Spleen (tissue), 11 donors: ENCODE measurements around the gene CALCOCO1. TPM values are rescaled to one million over a fixed set of nuclear protein-coding genes. Genes with fewer than 3 reads are reported as not detected.
A peak's percentile ranks its signal among the peaks of the same experiment; 100 is the strongest.

ENCODE experiments used
- DNase-seq: peaks from one replicate; pipeline ENCODE4 v3.0.0-alpha.2; 2020
- H3K27ac ChIP-seq, 8 donors: fragments of 200-600 bp; sonication (generic) in 7 of 8; 1 replicate in 4 of 8; 2 replicates in 4 of 8; pipeline versions ENCODE4 v1.5.0 to v1.8.0; 2016 to 2021; ENCODE audit warnings: inconsistent platforms in 4 of 8, mild to moderate bottlenecking in 4 of 8, moderate library complexity in 1 of 8
- H3K27me3 ChIP-seq, 7 donors: fragments of 200-600 bp; sonication (generic) in 6 of 7; replicated peaks in 1 of 7; 1 replicate in 4 of 7; 2 replicates in 3 of 7; pipeline versions ENCODE4 v1.5.0 to v1.8.0; 2016 to 2021; ENCODE audit warnings: inconsistent platforms in 3 of 7, mild to moderate bottlenecking in 1 of 7
- H3K36me3 ChIP-seq, 6 donors: fragments of 200-600 bp; sonication (generic) in 5 of 6; 1 replicate in 4 of 6; 2 replicates in 2 of 6; pipeline versions ENCODE4 v1.5.0 to v1.8.0; 2016 to 2021; ENCODE audit warnings: inconsistent platforms in 2 of 6
- H3K4me1 ChIP-seq, 6 donors: fragments of 200-600 bp; sonication (generic) in 5 of 6; 1 replicate in 3 of 6; 2 replicates in 3 of 6; pipeline versions ENCODE4 v1.5.0 to v1.8.0; 2016 to 2021; ENCODE audit warnings: inconsistent platforms in 3 of 6
- H3K4me3 ChIP-seq, 8 donors: fragments of 200-600 bp; sonication (generic) in 7 of 8; 1 replicate in 4 of 8; 2 replicates in 4 of 8; pipeline versions ENCODE4 v1.5.0 to v1.8.0; 2016 to 2021; ENCODE audit warnings: inconsistent platforms in 4 of 8, mild to moderate bottlenecking in 4 of 8, moderate library complexity in 2 of 8
- H3K9me3 ChIP-seq, 8 donors: fragments of 200-600 bp; sonication (generic) in 7 of 8; 1 replicate in 4 of 8; 2 replicates in 4 of 8; pipeline versions ENCODE4 v1.5.0 to v1.8.0; 2016 to 2021; ENCODE audit warnings: inconsistent platforms in 4 of 8
- POLR2A ChIP-seq, 3 donors: fragments of 450-650 bp; IDR thresholded peaks; one replicate each; pipeline ENCODE4 v1.5.1; 2017; ENCODE audit warnings: antibody characterized with exemption in 3 of 3, mild to moderate bottlenecking in 1 of 3
- POLR2AphosphoS5 ChIP-seq, 3 donors: sonication (generic); formaldehyde crosslinking; IDR thresholded peaks; one replicate each; pipeline ENCODE4 v1.5.1; 2017; ENCODE audit warnings: antibody characterized with exemption in 3 of 3
- WGBS, 5 donors: extraction: QIAGEN DNeasy Blood & Tissue Kit in 3 of 5; methylation state at CpG; one replicate each; pipeline versions ENCODE4 v1.1.5 to v1.1.7; 2013 to 2018; 5-methylcytosine and 5-hydroxymethylcytosine counted together
- intact Hi-C: fragments of 100-400 bp; cut with DNase I; formaldehyde crosslinking; loops from one replicate; pipeline ENCODE4 v1.15.0; 2023; ENCODE audit warnings: low total_unique reads
- polyA plus RNA-seq, 3 donors: library from polyadenylated mRNA; stranded (reverse); fragments of 200-250 nt; gene quantifications; one replicate each; pipeline ENCODE4 v1.2.1, GENCODE V29; 2013
- total RNA-seq, 7 donors: library from RNA; depleted of rRNA in 3 of 7; stranded (reverse); fragments of >200 nt in 3 of 7; fragmentation: NEBNext Ultra II Directional in 4 of 7; extraction: Animal tissue kit (Norgen Biotek cat#: 25700) in 4 of 7; gene quantifications; one replicate each; pipeline versions ENCODE4 v1.1.0 to v1.2.1, GENCODE V29; 2016 to 2021
- TF ChIP-seq, protein P1 (sequence below), 11 experiments: fragments of 200-600 bp in 7 of 11; fragments of 450-650 bp in 4 of 11; sonication (generic) in 4 of 11; IDR thresholded peaks in 8 of 11; conservative IDR thresholded peaks in 3 of 11; 1 replicate in 7 of 11; 2 replicates in 4 of 11; pipeline versions ENCODE4 v1.4.0 to v1.8.0; 2016 to 2021; ENCODE audit warnings: antibody characterized with exemption in 11 of 11, inconsistent platforms in 4 of 11, mild to moderate bottlenecking in 1 of 11
- donor health status: healthy with polysubstance abuse.
- donor health status: DM: no; HTN: no; CAD: no; lungs with moderate emphysema.
- donor health status: DM: no; HTN: no; CAD: no.
- donor health status: Bipolar disorder and iron deficiency.
- donor health status: healthy.
- donor health status: DM: no; HTN: no; CAD: no.
- donor health status: DM: yes; HTN: yes; CAD: no.

Gene CALCOCO1
- total and polyA plus RNA-seq, 10 donors = 31.0 to 186 (median 120) TPM

DNA sequence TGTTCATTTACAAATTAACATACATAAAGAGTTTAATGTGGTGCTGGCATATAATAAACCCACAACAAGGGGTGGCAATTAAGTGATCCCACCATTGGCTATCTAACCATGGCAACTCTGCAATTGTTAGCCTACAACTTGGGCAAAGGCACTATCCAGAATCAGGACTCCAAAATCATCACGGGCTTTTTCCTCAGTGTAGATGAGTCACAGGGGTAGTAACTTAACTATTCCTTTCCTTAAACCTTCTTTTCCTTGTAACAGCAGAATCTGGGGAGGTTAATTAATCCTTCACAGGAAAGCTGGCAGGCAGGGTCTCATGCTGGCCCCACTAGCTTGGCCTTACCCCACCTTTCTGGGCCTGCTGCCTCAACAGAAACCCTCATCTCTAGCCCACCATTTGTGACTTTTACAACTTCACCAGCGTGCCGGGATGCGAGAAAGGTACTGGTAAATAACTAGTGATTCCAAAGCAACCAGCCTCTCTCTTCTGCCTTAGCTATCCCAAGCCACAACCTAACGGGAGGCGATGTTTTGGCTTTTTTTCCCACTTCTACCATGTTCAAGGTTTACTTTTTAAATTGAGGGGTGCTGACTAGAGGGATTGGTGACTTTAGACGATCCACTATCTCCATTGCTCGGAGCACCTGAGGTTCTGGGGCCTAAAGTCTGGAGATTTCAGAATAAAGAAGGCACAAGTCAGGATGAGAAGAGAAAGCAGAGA, 52.1 kb downstream of the CALCOCO1 start:
- Histone ChIP-seq H3K27me3 (peaks cover 0 to 19% (median 0%) of the 10 kb centered on the region in 7 donors), H3K4me1 (peaks cover 14 to 71% (median 47%) of the 10 kb centered on the region in 6 donors), H3K9me3 (no peaks in the 10 kb centered on the region), H3K36me3 (peaks cover 0 to 42% (median 36%) of the 10 kb centered on the region in 6 donors), H3K4me3 (peak overlapping the region; percentile 90 to 96 (median 94)), H3K27ac (peak overlapping the region; percentile 78 to 94 (median 90))
- TF ChIP-seq, protein P1, sequence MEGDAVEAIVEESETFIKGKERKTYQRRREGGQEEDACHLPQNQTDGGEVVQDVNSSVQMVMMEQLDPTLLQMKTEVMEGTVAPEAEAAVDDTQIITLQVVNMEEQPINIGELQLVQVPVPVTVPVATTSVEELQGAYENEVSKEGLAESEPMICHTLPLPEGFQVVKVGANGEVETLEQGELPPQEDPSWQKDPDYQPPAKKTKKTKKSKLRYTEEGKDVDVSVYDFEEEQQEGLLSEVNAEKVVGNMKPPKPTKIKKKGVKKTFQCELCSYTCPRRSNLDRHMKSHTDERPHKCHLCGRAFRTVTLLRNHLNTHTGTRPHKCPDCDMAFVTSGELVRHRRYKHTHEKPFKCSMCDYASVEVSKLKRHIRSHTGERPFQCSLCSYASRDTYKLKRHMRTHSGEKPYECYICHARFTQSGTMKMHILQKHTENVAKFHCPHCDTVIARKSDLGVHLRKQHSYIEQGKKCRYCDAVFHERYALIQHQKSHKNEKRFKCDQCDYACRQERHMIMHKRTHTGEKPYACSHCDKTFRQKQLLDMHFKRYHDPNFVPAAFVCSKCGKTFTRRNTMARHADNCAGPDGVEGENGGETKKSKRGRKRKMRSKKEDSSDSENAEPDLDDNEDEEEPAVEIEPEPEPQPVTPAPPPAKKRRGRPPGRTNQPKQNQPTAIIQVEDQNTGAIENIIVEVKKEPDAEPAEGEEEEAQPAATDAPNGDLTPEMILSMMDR (IDR thresholded peaks at IDR 0.05 in 8 of 11, conservative IDR thresholded peaks at IDR 0.05 in 3 of 11) = no peak
- no peak for TF ChIP-seq POLR2A (IDR thresholded peaks at IDR 0.05)
- TF ChIP-seq POLR2AphosphoS5 (IDR thresholded peaks at IDR 0.05) = no peak
- WGBS, 5 donors = 31 to 51% (median 38%) methylated on average over 8 of the region's 8 CpGs
- DNase-seq = no peak
- intact Hi-C loops = no loop called here

DNA sequence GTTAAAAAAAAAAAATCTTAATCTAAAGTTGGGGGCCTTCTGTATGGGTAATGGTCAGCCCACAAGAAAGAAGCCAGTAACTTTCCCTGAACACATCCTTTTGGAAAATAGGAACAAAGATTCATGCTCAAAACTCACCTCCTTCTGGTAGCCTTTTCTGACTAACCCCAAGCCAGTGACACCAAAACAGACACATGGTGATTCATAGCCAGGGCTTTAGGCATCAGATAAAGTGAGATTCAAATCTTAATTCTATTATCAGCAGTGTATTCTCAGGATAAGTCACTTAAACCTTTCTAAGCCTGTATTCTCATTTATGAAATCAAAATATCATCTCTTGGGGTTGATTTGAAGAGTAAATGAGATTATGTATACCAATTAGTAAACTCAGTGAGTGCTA, 56.3 kb downstream of the CALCOCO1 start:
- no peak for DNase-seq
- no peaks in the 10 kb centered on the region for H3K27me3 ChIP-seq
- intact Hi-C loops = no loop called here
- H3K27ac ChIP-seq = no peak overlapping the region
- H3K4me3 ChIP-seq = no peak overlapping the region
- TF ChIP-seq POLR2A (IDR thresholded peaks at IDR 0.05) (no peak), POLR2AphosphoS5 (IDR thresholded peaks at IDR 0.05) (no peak)
- TF ChIP-seq, protein P1 (IDR thresholded peaks at IDR 0.05 in 8 of 11, conservative IDR thresholded peaks at IDR 0.05 in 3 of 11) = no peak
- peaks cover 0 to 84% (median 77%) of the 10 kb centered on the region in 6 donors for H3K36me3 ChIP-seq
- H3K9me3 ChIP-seq = no peaks in the 10 kb centered on the region
- H3K4me1 ChIP-seq = peaks cover 4 to 57% (median 28%) of the 10 kb centered on the region in 6 donors

DNA sequence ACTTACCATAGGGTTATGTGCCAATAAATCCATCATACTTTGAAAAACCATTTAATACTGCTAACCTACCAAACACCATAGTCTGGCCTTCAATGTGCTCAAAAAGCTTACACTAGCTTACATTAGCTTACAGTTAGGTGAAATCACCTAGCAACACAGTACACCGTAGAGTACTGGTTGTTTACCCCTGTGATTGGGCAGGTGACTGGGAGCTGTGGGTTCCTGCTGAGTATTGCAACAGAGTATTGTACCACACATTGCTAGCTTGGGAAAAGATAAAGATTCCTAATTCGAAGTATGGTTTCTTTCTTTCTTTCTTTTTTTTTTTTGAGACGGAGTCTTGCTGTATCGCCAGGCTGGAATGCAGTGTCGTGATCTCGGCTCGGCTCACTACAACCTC, 56.9 kb downstream of the CALCOCO1 start:
- TF ChIP-seq POLR2A (IDR thresholded peaks at IDR 0.05) (no peak), POLR2AphosphoS5 (IDR thresholded peaks at IDR 0.05) (no peak)
- TF ChIP-seq, protein P1 (IDR thresholded peaks at IDR 0.05 in 8 of 11, conservative IDR thresholded peaks at IDR 0.05 in 3 of 11) = no peak
- Histone ChIP-seq H3K27me3 (no peaks in the 10 kb centered on the region), H3K4me1 (peaks cover 4 to 53% (median 26%) of the 10 kb centered on the region in 6 donors), H3K9me3 (no peaks in the 10 kb centered on the region), H3K27ac (no peak overlapping the region), H3K4me3 (no peak overlapping the region), H3K36me3 (peaks cover 0 to 91% (median 84%) of the 10 kb centered on the region in 6 donors)
- DNase-seq = no peak
- intact Hi-C loops = no loop called here
- 90 to 97% (median 93%) methylated on average over 7 of the region's 7 CpGs for WGBS, 5 donors

DNA sequence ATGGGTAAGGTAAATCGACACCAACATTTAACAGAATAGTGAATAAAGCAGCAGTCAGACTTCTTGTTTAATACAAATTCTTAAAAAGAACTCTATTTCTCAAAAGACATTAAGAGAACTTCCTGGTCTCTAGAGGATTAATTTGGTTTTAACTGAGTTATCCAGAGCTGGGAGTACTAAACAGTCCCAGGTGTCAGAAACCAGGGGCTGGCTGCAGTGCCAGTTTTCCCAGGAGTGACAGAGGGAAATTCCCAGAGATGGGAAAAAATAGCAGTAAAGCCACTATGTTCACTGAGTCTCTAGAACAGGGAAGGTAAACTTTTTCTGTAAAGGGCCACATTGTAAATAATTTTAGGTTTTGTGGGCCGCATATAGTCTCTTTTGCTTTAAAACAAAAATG, 60.2 kb downstream of the CALCOCO1 start:
- H3K9me3 ChIP-seq = no peaks in the 10 kb centered on the region
- no peaks in the 10 kb centered on the region for H3K27me3 ChIP-seq
- no peak overlapping the region for H3K27ac ChIP-seq
- 96 to 100% (median 97%) methylated on average over 2 of the region's 2 CpGs for WGBS, 5 donors
- H3K4me1 ChIP-seq = peaks cover 0 to 22% (median 6%) of the 10 kb centered on the region in 6 donors
- intact Hi-C loops = no loop called here
- TF ChIP-seq, protein P1 (IDR thresholded peaks at IDR 0.05 in 8 of 11, conservative IDR thresholded peaks at IDR 0.05 in 3 of 11) = no peak
- no peak for TF ChIP-seq POLR2AphosphoS5 (IDR thresholded peaks at IDR 0.05)
- TF ChIP-seq POLR2A (IDR thresholded peaks at IDR 0.05) = no peak
- no peak for DNase-seq
- H3K36me3 ChIP-seq = peaks cover 4 to 100% (median 95%) of the 10 kb centered on the region in 6 donors
- no peak overlapping the region for H3K4me3 ChIP-seq
